HG02623 (cell line): ENCODE data around the gene GCLC.
"Not testable (repeated sequence)": the region's sequence is repeated elsewhere in the genome, so short reads cannot be mapped to it uniquely, and the experiment has no call there.

Source experiments
- ATAC-seq: cut with Tn5 transposase; IDR thresholded peaks from one replicate; pipeline ENCODE4 v1.9.1; 2021; ENCODE audit warnings: moderate library complexity; ENCODE audit not compliant: unreplicated experiment

Gene GCLC

DNA sequence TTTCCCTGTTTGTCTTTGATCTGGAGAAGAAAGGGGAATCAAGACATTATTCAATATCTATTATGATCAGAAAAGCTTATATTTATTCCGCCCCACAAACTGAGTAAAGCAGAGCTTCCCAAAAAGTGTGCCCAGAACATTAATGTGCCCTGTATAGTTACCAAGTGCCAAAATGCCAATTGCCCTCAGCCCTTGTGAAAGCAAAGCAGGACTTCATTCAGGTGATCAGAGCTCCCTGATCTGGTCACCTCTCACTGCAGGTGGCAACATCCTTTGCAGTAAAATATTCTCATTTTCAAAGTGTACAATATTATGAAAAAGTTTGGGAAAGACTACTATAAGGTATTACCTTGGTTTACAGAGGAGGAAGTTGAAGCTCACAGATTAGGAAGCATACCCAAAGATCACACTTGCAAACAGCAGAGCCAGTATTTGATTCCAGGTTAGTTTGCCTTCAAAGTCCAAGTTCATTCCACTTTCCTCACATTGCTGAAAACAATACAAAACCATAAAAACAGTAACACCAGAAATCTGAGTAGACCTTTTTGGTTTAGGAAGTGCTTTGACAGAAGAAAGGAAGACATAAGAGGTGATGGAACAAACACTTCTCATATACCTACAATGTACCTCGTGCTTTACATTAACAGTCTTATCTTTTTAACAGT, 19.6 kb upstream of the GCLC start:
- ATAC-seq = no peak

DNA sequence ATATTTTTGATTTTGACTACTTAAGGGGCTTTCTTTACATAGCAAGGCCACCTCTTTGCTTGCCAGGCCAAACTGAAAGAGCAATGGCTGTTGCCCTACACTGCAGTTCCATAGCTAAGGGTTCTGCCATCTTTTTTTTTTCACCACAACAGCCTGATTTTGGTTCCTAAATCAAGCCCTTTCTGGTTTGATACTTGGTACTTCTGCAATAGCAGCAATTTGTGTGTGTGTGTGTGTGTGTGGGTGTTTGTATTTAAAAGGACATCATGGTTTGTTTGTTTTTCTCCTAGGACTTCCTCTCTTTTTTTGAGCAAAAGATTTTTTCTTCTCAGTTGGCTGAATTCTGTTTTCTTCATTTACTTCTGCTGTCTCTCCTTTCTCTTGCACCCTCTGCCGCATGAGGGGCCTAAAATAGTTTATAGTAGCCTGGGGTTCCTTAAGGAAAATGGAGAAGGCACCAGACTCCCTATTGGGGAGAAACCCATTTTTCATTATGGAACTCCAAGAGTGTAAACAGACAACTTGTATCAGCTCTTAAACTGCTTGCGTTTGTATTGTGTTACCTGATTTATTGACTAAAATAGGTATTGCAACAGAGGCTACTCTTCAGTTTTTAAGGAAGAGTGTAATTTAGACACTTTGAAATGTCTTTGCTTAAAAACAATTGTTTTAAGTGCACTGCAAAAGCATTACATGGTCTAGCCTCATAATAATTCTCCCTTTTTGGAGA, 12.2 kb upstream of the GCLC start:
- no peak for ATAC-seq

DNA sequence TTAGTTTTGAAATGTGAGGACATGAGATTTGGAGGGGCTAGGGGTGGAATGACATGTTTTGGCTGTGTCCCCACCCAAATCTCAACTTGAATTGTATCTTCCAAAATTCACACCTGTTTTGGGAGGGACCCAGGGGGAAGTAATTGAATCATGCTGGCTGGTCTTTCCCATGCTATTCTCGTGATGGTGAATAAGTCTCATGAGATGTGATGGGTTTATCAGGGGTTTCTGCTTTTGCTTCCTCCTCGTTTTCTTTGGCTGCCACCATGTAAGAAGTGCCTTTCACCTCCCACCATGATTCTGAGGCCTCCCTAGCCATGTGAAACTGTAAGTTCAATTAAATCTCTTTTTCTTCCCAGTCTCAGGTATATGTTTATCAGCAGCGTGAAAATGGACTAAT, 8.7 kb upstream of the GCLC start:
- ATAC-seq = not testable (repeated sequence)

GRCh38 chr6:53551681-53552080, 6.8 kb upstream of the GCLC start:
- not testable (repeated sequence) for ATAC-seq

- peak; percentile 66 for ATAC-seq
Measured at GRCh38 chr6:53547811-53548496, 3.1 kb upstream of the GCLC start.

- peak; percentile 4 for ATAC-seq
Measured at GRCh38 chr6:53547166-53547810, 2.4 kb upstream of the GCLC start.

- no peak for ATAC-seq
Measured at GRCh38 chr6:53546281-53546680, 1.4 kb upstream of the GCLC start.

DNA sequence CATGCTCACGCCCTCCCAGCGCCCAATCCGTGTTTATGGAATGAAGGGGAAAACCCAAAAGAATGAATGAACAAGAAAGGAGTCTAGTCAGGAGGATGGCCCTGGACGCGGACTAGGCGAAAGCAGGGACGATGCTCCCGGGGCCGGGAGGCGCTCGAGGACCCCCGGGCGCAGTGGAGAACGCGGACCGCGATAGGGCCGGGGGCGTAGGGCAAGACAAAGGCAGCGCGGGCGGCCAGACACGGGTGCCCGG, 758 bp downstream of the GCLC start:
- ATAC-seq = no peak

DNA sequence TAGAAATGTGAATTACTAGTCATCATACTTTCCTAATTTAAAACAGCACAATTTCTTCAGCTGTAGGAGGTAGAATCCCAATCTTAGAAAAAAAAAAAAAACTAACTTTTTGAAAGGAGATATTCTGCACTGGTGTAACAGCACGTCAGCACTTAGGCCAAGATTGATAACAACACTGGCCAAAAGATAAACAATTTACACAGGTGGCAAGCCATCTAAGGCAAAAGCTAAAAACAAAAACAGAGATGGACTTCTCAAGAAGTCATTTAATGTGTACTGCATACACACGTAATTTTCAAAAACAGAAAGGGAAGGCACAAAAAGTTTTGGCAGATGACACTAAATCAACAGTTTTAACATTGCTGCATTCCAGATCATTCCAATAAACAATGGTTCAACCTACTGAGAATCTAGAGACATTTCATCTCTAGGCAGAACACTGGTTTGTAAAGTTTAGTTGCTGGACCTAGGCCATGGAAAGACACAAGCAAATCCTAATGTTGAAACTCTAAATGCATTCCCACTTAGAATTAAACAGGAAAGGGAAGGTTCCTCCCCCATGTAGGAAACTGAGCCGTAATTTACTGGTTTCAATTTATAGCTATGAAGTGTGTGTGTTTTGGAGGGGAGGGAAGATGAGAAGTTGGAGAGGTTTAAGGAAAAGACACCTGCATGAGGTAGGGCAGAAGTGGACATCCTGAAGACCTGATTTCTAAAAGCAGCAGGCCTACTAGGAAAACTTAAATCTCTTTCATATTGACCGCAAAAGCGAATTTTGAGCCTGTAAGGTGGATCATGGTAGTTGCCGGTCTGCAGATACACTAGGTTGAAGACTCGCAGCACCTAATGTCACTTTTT, 1.3 kb downstream of the GCLC start:
- ATAC-seq = no peak

- ATAC-seq = no peak
Measured at GRCh38 chr6:53541900-53542299, 3.0 kb downstream of the GCLC start.

- no peak for ATAC-seq
Measured at GRCh38 chr6:53540129-53540692, 4.7 kb downstream of the GCLC start.

- ATAC-seq = no peak
Measured at GRCh38 chr6:53539561-53539960, 5.3 kb downstream of the GCLC start.

GRCh38 chr6:53536561-53536960, 8.3 kb downstream of the GCLC start:
- no peak for ATAC-seq

GRCh38 chr6:53532942-53533341, 12.0 kb downstream of the GCLC start:
- ATAC-seq = no peak

GRCh38 chr6:53532061-53532797, 12.7 kb downstream of the GCLC start:
- ATAC-seq = peak; percentile 38

DNA sequence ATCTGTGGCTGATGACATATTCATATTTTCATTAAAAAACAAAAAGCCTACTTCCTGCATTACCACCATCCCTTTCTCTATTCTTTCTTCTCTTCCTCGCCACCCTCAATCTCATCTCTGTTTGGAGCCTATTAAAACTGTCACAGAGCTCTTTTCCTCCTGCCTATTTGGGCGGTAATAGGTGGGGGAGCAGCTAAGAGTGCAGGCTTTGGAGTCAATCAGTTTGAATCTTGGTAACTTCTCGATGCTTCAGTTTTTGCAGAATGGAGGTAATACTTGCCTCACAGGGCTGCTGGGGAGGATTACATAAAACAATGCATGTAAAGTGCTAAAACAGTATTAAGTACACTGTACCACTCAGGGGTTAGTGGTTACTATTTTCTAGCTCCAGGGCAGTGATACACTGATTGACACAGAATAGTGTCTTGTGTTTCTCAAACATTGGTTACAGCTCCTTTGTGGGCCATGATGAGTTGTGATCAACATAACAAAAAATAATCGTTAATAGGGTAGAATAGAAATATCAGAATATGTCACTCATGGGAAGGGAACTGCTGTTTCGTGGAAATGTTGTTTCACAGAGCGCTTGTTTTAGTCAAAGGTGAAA, 14.0 kb downstream of the GCLC start:
- ATAC-seq = no peak

DNA sequence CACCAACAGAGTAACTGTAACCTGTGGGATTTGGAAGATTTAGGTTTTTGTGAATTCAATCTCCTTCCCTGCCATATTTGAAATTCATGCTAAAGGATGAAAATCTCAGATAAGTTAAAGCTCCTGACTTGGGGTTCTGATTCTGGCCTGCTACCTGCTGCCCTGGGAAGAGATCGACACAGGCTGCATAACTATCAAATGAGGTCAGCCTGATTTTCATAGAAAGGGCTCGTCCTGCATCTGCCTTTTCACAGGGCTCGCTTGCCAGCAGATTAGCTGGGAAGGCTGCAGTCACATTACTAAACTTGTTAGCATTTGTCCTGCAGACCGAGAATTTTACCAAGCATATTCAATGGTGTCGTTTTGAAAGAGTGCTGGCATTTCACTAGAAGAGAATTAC, 14.6 kb downstream of the GCLC start:
- ATAC-seq = no peak

GRCh38 chr6:53529324-53530036, 15.4 kb downstream of the GCLC start:
- no peak for ATAC-seq

DNA sequence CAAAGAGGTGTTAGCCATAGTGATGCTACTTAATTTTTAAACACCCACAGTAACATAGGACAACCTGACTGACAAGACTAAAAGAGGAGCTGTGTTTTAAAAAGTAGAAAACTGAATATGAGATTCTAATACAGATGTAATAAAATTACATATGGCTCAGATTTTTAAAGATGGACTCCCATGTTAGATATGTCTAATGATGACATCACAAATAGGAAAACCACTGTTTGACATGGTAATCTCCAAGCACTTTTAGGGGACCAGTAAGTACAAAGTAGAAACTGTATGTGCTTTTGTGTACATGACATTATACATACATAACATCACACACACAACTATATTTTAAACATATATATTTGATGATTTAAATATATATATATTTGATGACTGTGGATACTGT, 16.8 kb downstream of the GCLC start:
- no peak for ATAC-seq
